ENCODE results near the gene NT5DC2.

NT5DC2 gene

GRCh38 chr3:52509753-52510328 is 23.8 kb downstream of the NT5DC2 start:
- DNase-seq (ENCODE audit: low read depth) = no peak

GRCh38 chr3:52507359-52507758 is 26.3 kb downstream of the NT5DC2 start:
- DNase-seq (ENCODE audit: low read depth) = peak; percentile 100

GRCh38 chr3:52506266-52506966 is 27.2 kb downstream of the NT5DC2 start:
- DNase-seq (ENCODE audit: low read depth) = peak; percentile 19

- DNase-seq (ENCODE audit: low read depth) = no peak
These were observed 28.7 kb downstream of the NT5DC2 start for GRCh38 chr3:52504977-52505376.

GRCh38 chr3:52503788-52504424 is 29.8 kb downstream of the NT5DC2 start:
- DNase-seq (ENCODE audit: low read depth) = no peak

- no peak for DNase-seq (ENCODE audit: low read depth)
These were observed 30.8 kb downstream of the NT5DC2 start for GRCh38 chr3:52502808-52503350.

- DNase-seq (ENCODE audit: low read depth) = no peak
These were observed 31.7 kb downstream of the NT5DC2 start for GRCh38 chr3:52502001-52502400.

GRCh38 chr3:52501046-52501445 is 32.6 kb downstream of the NT5DC2 start:
- DNase-seq (ENCODE audit: low read depth) = no peak

- DNase-seq (ENCODE audit: low read depth) = peak; percentile 99
These were observed 35.3 kb downstream of the NT5DC2 start for GRCh38 chr3:52498137-52499054.

GRCh38 chr3:52495777-52496602 is 37.7 kb downstream of the NT5DC2 start:
- DNase-seq (ENCODE audit: low read depth) = peak; percentile 67

GRCh38 chr3:52494886-52495495 is 38.7 kb downstream of the NT5DC2 start, which contains the start of gene STAB1:
Gene STAB1 (plus strand): TSS chr3:52495338. CDS start chr3:52495414, 76 bp downstream.
- DNase-seq (ENCODE audit: low read depth) = peak; percentile 15

- DNase-seq (ENCODE audit: low read depth) = no peak
These were observed 39.2 kb downstream of the NT5DC2 start for GRCh38 chr3:52494445-52494844.

- no peak for DNase-seq (ENCODE audit: low read depth)
These were observed 40.2 kb downstream of the NT5DC2 start for GRCh38 chr3:52493232-52494017.

GRCh38 chr3:52492059-52492458 is 41.6 kb downstream of the NT5DC2 start:
- no peak for DNase-seq (ENCODE audit: low read depth)

GRCh38 chr3:52490939-52491526 is 42.6 kb downstream of the NT5DC2 start:
- peak; percentile 76 for DNase-seq (ENCODE audit: low read depth)

GRCh38 chr3:52490035-52490938 is 43.4 kb downstream of the NT5DC2 start:
- DNase-seq (ENCODE audit: low read depth) = no peak

- no peak for DNase-seq (ENCODE audit: low read depth)
These were observed 44.2 kb downstream of the NT5DC2 start for GRCh38 chr3:52489453-52489852.

GRCh38 chr3:52488746-52489145 is 44.9 kb downstream of the NT5DC2 start:
- no peak for DNase-seq (ENCODE audit: low read depth)

Measured in amniotic epithelial cell (primary cell).